ENCODE measurements around the gene EDNRB.
"Not testable (repeated sequence)": the region's sequence is repeated elsewhere in the genome, so short reads cannot be mapped to it uniquely, and the experiment has no call there.

The EDNRB gene

GRCh38 chr13:77918391-77919245 is at the start of gene EDNRB:
EDNRB (minus strand) TSS chr13:77918831; CDS start chr13:77918573, 258 bp downstream.
- H3K27ac ChIP-seq = no peak within 1 kb of the TSS
- TF ChIP-seq CTCF (IDR thresholded peaks at IDR 0.05) (peak; percentile 12; the same call in 1 of the 2 replicates), ZFX (IDR thresholded peaks at IDR 0.05; ENCODE audit: borderline replicate concordance) (no peak)

GRCh38 chr13:77966671-77967070 is 48.0 kb upstream of the EDNRB start:
- TF ChIP-seq CTCF (IDR thresholded peaks at IDR 0.05) (no peak), ZFX (IDR thresholded peaks at IDR 0.05; ENCODE audit: borderline replicate concordance) (no peak)
- no peak overlapping the region for H3K27ac ChIP-seq

GRCh38 chr13:77952737-77953136 is 34.1 kb upstream of the EDNRB start:
- no peak overlapping the region for H3K27ac ChIP-seq
- TF ChIP-seq ZFX (IDR thresholded peaks at IDR 0.05; ENCODE audit: borderline replicate concordance) (no peak), CTCF (IDR thresholded peaks at IDR 0.05) (no peak)

GRCh38 chr13:77952276-77952675 is 33.6 kb upstream of the EDNRB start:
- no peak overlapping the region for H3K27ac ChIP-seq
- no peak for TF ChIP-seq CTCF (IDR thresholded peaks at IDR 0.05)
- no peak for TF ChIP-seq ZFX (IDR thresholded peaks at IDR 0.05; ENCODE audit: borderline replicate concordance)

DNA sequence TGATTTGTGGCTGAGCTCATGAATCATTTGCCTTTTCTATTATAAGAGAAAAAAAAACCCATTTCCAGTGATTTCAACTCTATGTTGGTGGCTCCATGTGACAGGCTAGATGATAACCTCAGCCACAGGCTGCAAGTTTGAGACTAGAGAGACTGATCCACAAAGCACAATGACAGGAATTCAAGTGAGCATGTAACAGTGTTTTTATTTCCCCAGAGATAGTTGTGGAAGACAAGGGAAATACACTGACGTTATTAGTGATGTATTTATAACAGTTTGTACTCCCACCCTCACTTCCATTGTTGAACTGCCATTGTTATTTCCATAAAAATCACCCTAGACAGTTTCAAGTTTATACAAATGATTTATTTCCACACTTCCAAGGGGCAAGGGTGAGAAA is 27.9 kb upstream of the EDNRB start:
- no peak for TF ChIP-seq ZFX (IDR thresholded peaks at IDR 0.05; ENCODE audit: borderline replicate concordance)
- H3K27ac ChIP-seq = no peak overlapping the region

DNA sequence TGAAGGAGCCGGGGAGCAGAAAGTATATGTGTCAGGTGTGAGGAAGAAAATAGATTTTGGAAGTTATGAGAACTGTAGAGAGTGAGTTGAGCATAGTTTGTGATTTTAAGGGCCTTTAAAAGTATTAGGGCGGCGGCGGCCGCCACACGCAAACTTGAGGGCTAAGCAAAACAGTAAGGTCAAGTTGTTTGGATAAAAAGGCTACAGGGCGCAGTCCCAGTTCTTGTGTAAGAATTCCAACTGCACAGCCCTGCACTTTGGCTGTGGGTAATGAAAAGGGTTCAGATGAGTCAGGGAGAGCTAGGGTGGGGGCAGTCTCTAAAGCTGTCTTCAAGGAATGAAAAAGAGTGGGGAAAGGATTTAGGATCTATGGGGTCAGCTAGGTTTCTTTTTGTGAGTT is 16.4 kb upstream of the EDNRB start:
- not testable (repeated sequence) for H3K27ac ChIP-seq

DNA sequence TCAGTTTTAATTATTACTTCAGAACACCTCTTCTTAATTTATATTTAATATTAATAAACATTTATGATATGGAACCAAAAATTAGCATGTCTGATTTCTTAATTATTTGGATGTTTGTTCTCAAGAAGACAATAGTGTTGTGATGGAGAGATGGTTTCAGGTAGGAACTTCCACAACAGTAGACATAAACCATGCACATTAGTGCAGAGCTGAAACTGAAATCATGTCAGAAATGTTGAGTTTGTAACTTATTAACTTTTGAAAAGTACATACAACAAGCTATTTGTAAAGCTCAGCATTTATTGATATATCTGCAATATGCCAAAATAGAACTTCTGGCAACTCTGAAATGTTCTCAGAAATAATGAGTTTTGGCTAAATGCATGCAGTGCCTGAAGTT is 11.8 kb upstream of the EDNRB start:
- no peak for TF ChIP-seq CTCF (IDR thresholded peaks at IDR 0.05)
- no peak for TF ChIP-seq ZFX (IDR thresholded peaks at IDR 0.05; ENCODE audit: borderline replicate concordance)
- H3K27ac ChIP-seq = no peak overlapping the region

DNA sequence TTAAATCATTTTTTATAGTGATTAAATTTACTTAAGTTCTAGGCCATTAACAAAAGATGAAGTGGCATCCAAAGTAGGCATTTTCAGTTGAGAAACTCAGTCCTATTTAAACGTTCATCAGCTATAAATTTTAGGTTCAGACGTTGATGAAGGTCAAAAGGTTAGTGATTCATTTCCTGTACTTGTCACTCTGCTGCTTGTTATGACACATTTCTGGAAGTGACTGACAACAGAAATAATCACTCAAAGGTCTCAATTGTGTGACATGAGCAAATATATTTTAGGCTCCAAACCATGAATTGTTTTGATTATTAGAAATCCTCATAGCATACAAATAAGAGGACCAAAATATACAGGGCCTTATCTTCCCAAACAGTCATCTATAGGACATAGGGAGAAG is 10.3 kb upstream of the EDNRB start:
- TF ChIP-seq ZFX (IDR thresholded peaks at IDR 0.05; ENCODE audit: borderline replicate concordance) (no peak), CTCF (IDR thresholded peaks at IDR 0.05) (no peak)
- no peak overlapping the region for H3K27ac ChIP-seq

Measured in 22Rv1 (cell line).